HS-27A (cell line): ENCODE data around the gene CYTH1.
"Not testable (repeated sequence)": the region's sequence is repeated elsewhere in the genome, so short reads cannot be mapped to it uniquely, and the experiment has no call there.

Experiments used
- DNase-seq: peaks from one replicate; pipeline ENCODE4 v3.0.0-alpha.2; 2012; ENCODE audit warnings: low read depth, missing footprints

CYTH1 gene

DNA sequence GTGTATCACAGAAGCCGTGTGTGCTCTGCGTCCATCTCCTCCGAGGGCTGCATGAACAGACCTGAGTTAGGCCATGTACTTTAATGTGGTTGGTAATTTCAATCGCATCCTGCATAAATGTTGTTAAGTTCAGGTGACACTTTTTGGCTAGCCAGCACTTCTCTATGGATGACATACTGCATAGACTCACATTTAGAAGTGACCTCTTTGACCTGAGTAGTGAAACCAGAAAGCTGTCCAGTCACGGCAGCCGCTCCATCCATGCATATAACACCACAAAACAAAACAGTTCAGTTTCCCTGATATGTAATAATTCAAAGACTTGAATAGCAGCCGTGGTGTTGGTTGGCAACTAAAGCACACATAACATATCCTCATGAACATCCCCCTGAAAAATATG, 94.1 kb downstream of the CYTH1 start:
- no peak for DNase-seq

GRCh38 chr17:78687125-78687524, 94.9 kb downstream of the CYTH1 start:
- no peak for DNase-seq

DNA sequence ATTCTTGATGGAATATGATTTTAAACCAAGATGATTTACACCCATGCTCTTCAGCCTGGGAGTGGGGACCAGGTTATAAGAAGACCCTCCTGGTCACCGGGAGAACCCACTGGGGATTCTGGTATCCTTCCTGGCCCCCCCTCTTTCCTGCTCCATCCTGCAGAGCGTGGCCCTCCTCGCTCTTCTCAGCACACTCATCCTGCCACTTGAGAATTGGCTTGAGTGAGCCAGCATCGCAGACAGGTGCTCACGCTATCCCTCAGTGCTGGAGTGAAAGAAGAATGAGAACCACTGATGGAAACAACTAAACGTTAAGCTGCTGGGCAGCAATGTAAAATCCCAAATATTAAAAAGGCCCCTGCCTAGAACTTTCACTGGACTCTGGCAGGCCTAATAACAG, 98.0 kb downstream of the CYTH1 start:
- DNase-seq: no peak

DNA sequence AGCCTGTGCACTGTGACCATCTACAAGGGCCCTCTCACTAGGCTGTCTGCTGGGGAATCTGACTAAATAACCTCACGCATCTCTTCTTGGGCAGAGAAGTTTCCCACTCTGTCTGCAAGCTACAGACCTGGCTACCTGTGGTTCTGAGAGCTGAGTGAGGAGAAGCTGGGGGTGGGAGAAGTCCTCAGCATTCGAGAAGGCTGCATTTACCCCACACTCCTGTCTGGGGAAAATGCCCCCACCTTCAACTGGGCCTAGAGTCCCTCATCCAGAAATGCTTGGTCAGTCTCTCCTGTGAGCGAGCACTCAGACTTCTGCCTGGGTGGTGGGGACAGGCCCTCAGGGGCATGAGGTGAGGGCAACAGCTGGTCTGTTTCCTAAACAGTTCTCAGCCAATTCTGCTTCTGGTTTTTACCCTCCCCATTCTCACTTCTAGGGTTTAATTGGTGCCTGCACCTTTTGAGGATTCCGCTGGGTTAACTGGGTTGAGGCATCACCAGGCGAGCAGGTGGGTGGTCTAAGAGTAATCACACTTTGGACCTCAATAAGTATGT, 98.6 kb downstream of the CYTH1 start:
- DNase-seq: no peak

- DNase-seq: no peak
These were observed 99.7 kb downstream of the CYTH1 start for GRCh38 chr17:78682363-78682762.

DNA sequence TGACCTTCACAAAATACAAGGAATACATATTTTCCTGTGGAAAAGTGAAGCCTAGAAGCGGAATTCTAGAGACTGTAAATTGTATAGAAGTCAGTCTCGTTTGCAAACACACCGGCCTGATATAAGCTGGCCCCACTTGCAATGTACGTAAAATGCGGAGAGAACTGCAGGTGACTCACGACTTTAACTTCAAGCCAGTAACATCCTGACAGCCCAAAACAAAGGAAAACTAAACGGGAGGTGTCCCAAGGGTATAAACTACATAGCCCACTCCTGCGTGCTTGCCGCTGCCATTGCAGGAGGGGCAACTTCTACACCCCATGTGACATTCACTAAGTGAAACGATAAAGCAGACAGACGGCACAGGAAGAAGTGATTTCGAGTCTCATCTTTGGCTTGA, 101.6 kb downstream of the CYTH1 start:
- no peak for DNase-seq

GRCh38 chr17:78679495-78680395, 102.3 kb downstream of the CYTH1 start:
- no peak for DNase-seq

GRCh38 chr17:78678711-78679110, 103.4 kb downstream of the CYTH1 start:
- DNase-seq: no peak

DNA sequence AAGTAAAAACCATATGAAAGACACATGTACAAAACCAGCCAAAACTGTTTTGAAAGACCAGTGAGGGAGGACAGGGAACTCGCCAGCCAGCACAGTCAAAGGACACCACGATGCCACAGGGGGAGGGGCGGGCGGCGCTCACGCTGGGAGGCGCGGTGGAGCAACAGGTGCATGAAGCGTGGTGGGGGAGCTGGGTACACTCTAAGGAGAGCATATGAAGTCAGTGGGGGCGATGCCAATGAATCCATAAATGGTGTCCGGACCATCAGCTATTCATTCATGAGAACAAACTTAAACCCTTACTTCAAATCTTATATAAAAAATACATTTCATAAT, 103.9 kb downstream of the CYTH1 start:
- no peak for DNase-seq

- DNase-seq: no peak
These were observed 104.5 kb downstream of the CYTH1 start for GRCh38 chr17:78677303-78678221.

GRCh38 chr17:78676412-78677302, 105.4 kb downstream of the CYTH1 start:
- no peak for DNase-seq

DNA sequence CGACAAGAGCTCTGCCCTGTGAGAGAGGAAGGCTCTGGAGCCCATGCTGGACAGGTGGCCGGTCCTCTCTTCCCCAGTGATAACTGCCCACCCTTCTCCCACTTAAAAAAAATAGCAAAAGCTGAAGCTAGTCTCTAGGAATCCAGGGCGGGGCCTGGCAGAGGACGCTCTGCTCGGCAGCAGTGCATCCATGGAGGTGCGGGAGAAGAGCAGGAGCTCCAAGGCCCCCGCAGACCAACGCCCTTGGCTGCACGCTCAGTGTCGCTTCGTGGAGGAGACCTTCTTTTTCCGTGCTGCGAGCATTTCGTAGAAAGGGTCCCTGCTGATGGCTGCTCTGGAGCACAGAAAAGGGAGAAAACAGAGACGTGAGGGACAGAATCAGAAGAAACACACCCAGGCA, 106.2 kb downstream of the CYTH1 start:
- no peak for DNase-seq

GRCh38 chr17:78675316-78675616, 106.8 kb downstream of the CYTH1 start:
- DNase-seq: no peak

DNA sequence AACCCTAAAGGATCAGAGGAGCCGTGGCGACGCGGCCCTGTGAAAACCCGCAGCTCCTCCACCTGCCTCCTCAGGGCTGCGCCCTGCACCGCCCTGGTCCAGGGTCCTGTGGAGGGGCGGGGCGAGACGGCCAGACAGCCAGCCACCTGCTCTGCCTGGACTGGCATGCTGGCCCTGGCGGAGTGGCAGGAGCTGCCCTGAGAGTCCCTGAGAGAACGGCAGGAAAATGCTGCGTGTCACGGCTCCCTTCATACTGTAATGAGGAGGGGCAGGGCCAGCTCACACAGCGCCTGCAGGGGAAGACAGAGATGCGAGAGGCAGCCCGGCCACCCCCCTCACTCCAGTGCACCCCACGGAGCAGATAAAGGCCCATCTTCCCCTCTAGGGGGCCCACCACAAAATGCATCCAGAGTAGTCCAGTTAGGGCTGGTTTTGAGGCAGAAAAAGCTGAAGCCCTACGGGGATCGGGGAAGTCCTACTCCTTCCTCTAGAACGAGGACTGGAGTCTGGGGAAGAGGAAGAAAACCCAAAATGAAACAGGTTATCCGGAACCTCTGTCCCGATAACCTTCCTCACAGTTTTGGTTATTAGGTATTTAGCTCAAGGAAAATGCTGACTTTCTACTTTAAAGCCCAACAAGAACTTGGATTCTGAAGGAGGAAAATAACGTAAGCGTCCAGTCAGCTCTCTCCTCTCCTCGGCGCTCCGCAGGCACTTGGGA, 107.3 kb downstream of the CYTH1 start:
- no peak for DNase-seq

DNA sequence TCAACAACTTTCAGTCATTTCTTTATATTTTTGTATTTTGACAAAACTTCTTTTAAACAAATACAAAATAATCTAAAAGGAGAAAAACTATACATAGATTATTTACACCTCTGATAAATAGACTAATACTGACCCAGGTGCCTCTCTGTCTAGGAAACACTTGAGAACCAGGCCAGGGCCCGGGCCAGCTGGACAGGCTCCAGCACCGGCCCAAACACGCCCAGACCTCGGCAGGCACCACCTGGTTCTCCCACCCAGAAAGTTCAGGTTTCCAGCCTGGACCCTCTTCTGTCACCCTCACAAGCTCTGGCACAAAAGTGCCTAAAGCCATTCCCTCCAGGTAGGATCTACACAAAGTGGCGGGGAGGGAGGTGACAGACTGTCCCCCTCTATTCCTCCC, 107.9 kb downstream of the CYTH1 start:
- no peak for DNase-seq

DNA sequence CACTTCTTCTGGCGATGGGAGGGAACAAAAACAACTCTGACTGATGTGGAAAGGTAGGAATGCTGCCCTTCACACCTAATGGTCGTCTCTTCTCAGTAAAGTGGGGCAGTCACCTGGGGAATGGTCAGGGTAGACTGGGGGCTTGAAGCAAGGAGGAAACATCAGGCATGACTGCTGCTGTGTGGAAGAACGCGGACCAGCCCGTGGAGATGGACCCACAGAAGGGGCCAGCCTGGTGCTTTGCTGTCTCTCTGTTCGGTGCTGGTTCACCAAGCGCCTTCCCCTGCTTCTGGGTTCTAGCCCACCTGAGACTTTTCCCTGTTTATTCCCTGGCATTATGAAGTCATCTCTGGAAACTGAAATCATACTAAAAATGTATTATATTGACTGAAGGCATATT, 108.7 kb downstream of the CYTH1 start:
- no peak for DNase-seq

DNA sequence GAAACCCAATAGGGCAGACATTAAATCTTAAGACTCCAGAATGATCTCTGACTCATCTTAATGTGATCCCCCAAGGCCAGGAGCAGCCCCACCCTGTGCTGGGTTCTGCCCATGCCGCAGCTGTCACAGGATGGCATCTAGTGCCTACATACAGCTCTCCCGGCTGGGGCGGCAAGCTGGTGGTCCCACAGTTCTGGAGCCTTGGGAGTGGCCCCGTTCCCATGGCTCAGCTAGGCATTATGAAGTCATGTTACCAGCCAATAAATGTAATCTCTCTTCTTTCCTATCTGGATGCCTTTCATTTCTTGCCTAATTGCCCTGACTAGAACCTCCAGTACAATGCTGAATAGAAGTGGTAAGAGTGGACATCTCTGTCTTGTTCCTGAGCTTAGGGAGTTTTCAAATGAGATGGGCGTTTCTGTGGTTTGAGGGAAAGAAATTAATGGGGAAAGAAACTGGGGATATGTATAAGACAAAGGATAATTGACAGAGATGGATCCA, 109.2 kb downstream of the CYTH1 start:
- no peak for DNase-seq

GRCh38 chr17:78672005-78672404, 110.1 kb downstream of the CYTH1 start:
- no peak for DNase-seq

- not testable (repeated sequence) for DNase-seq
These were observed 110.4 kb downstream of the CYTH1 start for GRCh38 chr17:78671726-78672001.

GRCh38 chr17:78670850-78671725, 111.0 kb downstream of the CYTH1 start:
- DNase-seq: no peak
